DOHH2 (cell line): ENCODE data around the gene MAGI1.

Experiments used
- H3F3A ChIP-seq: fragments of 200-600 bp; sonication (generic), shearing (Covaris generic); 2 replicates; pipeline ENCODE4 v1.6.0; 2016; ENCODE audit warnings: antibody characterized with exemption, mild to moderate bottlenecking; ENCODE audit not compliant: control insufficient read depth, insufficient read depth
- H3K27ac ChIP-seq: fragments of 200-600 bp; sonication (generic); 2 replicates; pipeline ENCODE4 v1.5.1; 2014; ENCODE audit warnings: low read depth, mild to moderate bottlenecking, low read length, moderate library complexity
- H3K27me3 ChIP-seq: fragments of 200-600 bp; sonication (generic); 2 replicates; pipeline ENCODE4 v1.6.1; 2014; ENCODE audit warnings: mild to moderate bottlenecking, low read length, mixed read lengths; ENCODE audit not compliant: control insufficient read depth
- H3K36me3 ChIP-seq: fragments of 200-600 bp; sonication (generic); 2 replicates; pipeline ENCODE4 v1.6.1; 2014; ENCODE audit warnings: mild to moderate bottlenecking, low read length, moderate library complexity, mixed read lengths; ENCODE audit not compliant: control insufficient read depth
- H3K4me1 ChIP-seq: fragments of 200-600 bp; sonication (generic); 2 replicates; pipeline ENCODE4 v1.6.1; 2014; ENCODE audit warnings: mild to moderate bottlenecking, low read length, mixed read lengths; ENCODE audit not compliant: control insufficient read depth
- H3K4me2 ChIP-seq: fragments of 200-600 bp; sonication (generic); 2 replicates; pipeline ENCODE4 v1.6.0; 2014; ENCODE audit warnings: mild to moderate bottlenecking, low read length, moderate library complexity
- H3K4me3 ChIP-seq: fragments of 200-600 bp; sonication (generic); 2 replicates; pipeline ENCODE4 v1.5.1; 2014; ENCODE audit warnings: mild to moderate bottlenecking, low read length, mixed read lengths
- H3K79me2 ChIP-seq: fragments of 200-600 bp; sonication (generic); 2 replicates; pipeline ENCODE4 v1.6.1; 2014; ENCODE audit warnings: mild to moderate bottlenecking, low read length, mixed read lengths; ENCODE audit not compliant: control insufficient read depth
- H3K9me2 ChIP-seq: fragments of 200-600 bp; sonication (generic); replicated peaks from 2 replicates; pipeline ENCODE4 v1.6.1; 2014; ENCODE audit warnings: mild to moderate bottlenecking, low read length, mixed read lengths; ENCODE audit not compliant: control insufficient read depth
- H3K9me3 ChIP-seq: fragments of 200-600 bp; sonication (generic); 2 replicates; pipeline ENCODE4 v1.6.1; 2014; ENCODE audit warnings: antibody characterized with exemption, low read length, mixed read lengths; ENCODE audit not compliant: control insufficient read depth, insufficient read depth
- H4K20me1 ChIP-seq: fragments of 200-600 bp; sonication (generic); 2 replicates; pipeline ENCODE4 v1.6.0; 2014; ENCODE audit warnings: low read depth, mild to moderate bottlenecking, antibody characterized with exemption, low read length, moderate library complexity; ENCODE audit not compliant: control insufficient read depth, insufficient read depth
- CTCF ChIP-seq: fragments of 200-600 bp; sonication (generic); IDR thresholded peaks from one replicate; pipeline ENCODE4 v1.5.1; 2014; ENCODE audit warnings: antibody characterized with exemption, mild to moderate bottlenecking, low read depth, low read length; ENCODE audit not compliant: poor library complexity, severe bottlenecking
- EZH2phosphoT487 ChIP-seq: fragments of 200-600 bp; sonication (generic); IDR thresholded peaks from 2 replicates; pipeline ENCODE4 v1.6.1; 2017; ENCODE audit warnings: borderline replicate concordance, mild to moderate bottlenecking, antibody characterized with exemption, low read length, moderate library complexity, mixed read lengths

MAGI1 gene

GRCh38 chr3:65851827-65852226 lies 186.9 kb downstream of the MAGI1 start:
- Histone ChIP-seq H3F3A (no peaks in the 10 kb centered on the region), H3K9me2 (no peaks in the 10 kb centered on the region), H3K36me3 (no peaks in the 10 kb centered on the region), H3K4me2 (no peak overlapping the region), H3K27ac (no peak overlapping the region), H3K79me2 (no peaks in the 10 kb centered on the region), H3K27me3 (no peaks in the 10 kb centered on the region), H3K4me1 (no peaks in the 10 kb centered on the region), H4K20me1 (no peaks in the 10 kb centered on the region), H3K9me3 (no peaks in the 10 kb centered on the region), H3K4me3 (no peak overlapping the region)
- TF ChIP-seq EZH2phosphoT487 (no peak), CTCF (no peak)

- Histone ChIP-seq H3K27me3 (no peaks in the 10 kb centered on the region), H3K79me2 (no peaks in the 10 kb centered on the region), H3K9me3 (no peaks in the 10 kb centered on the region), H3K4me1 (no peaks in the 10 kb centered on the region), H3K4me2 (no peak overlapping the region), H3F3A (no peaks in the 10 kb centered on the region), H3K36me3 (no peaks in the 10 kb centered on the region), H4K20me1 (no peaks in the 10 kb centered on the region), H3K4me3 (no peak overlapping the region), H3K9me2 (no peaks in the 10 kb centered on the region), H3K27ac (no peak overlapping the region)
- TF ChIP-seq CTCF (no peak), EZH2phosphoT487 (no peak)
Measured at GRCh38 chr3:65850261-65850660, 188.5 kb downstream of the MAGI1 start.

GRCh38 chr3:65848024-65848423 lies 190.7 kb downstream of the MAGI1 start:
- Histone ChIP-seq H3K4me1 (no peaks in the 10 kb centered on the region), H3K4me2 (no peak overlapping the region), H3K27me3 (no peaks in the 10 kb centered on the region), H3K9me3 (no peaks in the 10 kb centered on the region), H3K27ac (no peak overlapping the region), H3F3A (no peaks in the 10 kb centered on the region), H3K36me3 (no peaks in the 10 kb centered on the region), H3K4me3 (no peak overlapping the region), H4K20me1 (no peaks in the 10 kb centered on the region), H3K79me2 (no peaks in the 10 kb centered on the region), H3K9me2 (no peaks in the 10 kb centered on the region)
- TF ChIP-seq EZH2phosphoT487 (no peak), CTCF (no peak)

GRCh38 chr3:65846936-65847335 lies 191.8 kb downstream of the MAGI1 start:
- Histone ChIP-seq H3K4me1 (no peaks in the 10 kb centered on the region), H3K4me3 (no peak overlapping the region), H3K27me3 (no peaks in the 10 kb centered on the region), H4K20me1 (no peaks in the 10 kb centered on the region), H3K4me2 (no peak overlapping the region), H3K36me3 (no peaks in the 10 kb centered on the region), H3K9me2 (no peaks in the 10 kb centered on the region), H3K79me2 (no peaks in the 10 kb centered on the region), H3K27ac (no peak overlapping the region), H3K9me3 (no peaks in the 10 kb centered on the region), H3F3A (no peaks in the 10 kb centered on the region)
- no peak for TF ChIP-seq EZH2phosphoT487
- TF ChIP-seq CTCF, result no peak
